Transverse colon (tissue), 4 donors: ENCODE measurements around the gene OR6C70.

ENCODE experiments used
- EP300 ChIP-seq: sonication (generic); formaldehyde crosslinking; IDR thresholded peaks from one replicate; pipeline ENCODE4 v1.6.1; 2017; ENCODE audit warnings: antibody characterized with exemption, low read depth
- POLR2A ChIP-seq: fragments of 450-650 bp; IDR thresholded peaks from one replicate; pipeline ENCODE4 v1.6.1; 2016; ENCODE audit warnings: antibody characterized with exemption, mild to moderate bottlenecking, moderate library complexity
- POLR2AphosphoS5 ChIP-seq, 3 donors: sonication (generic); formaldehyde crosslinking; IDR thresholded peaks; one replicate each; pipeline ENCODE4 v1.6.1; 2016; ENCODE audit warnings: antibody characterized with exemption in 3 of 3
- TF ChIP-seq, protein P1 (sequence below), 5 experiments: fragments of 200-600 bp in 3 of 5; fragments of 450-650 bp in 2 of 5; sonication (generic) in 3 of 5; IDR thresholded peaks; 1 replicate in 2 of 5; 2 replicates in 3 of 5; pipeline ENCODE4 v1.5.1; 2016 to 2017; ENCODE audit warnings: antibody characterized with exemption in 5 of 5, inconsistent platforms in 3 of 5, mild to moderate bottlenecking in 2 of 5, moderate library complexity in 1 of 5

DNA sequence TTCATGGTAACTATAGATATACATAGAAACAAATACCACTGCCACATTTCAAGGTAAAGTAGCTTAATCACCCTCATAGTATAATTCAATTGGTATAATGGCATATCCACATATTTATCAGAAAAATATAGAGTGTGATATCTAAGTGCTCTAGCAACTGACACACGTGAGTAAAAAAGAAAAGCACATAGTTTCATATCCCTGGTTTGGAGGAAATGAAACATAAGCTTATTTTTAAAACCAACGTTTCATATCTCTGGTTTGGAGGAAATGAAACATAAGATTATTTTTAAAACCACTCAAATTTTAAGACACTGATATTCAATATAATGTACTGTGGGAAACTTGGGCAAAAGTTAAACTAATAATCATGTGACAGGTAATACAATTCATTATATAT lies 2.1 kb downstream of the OR6C70 start:
- TF ChIP-seq, protein P1, sequence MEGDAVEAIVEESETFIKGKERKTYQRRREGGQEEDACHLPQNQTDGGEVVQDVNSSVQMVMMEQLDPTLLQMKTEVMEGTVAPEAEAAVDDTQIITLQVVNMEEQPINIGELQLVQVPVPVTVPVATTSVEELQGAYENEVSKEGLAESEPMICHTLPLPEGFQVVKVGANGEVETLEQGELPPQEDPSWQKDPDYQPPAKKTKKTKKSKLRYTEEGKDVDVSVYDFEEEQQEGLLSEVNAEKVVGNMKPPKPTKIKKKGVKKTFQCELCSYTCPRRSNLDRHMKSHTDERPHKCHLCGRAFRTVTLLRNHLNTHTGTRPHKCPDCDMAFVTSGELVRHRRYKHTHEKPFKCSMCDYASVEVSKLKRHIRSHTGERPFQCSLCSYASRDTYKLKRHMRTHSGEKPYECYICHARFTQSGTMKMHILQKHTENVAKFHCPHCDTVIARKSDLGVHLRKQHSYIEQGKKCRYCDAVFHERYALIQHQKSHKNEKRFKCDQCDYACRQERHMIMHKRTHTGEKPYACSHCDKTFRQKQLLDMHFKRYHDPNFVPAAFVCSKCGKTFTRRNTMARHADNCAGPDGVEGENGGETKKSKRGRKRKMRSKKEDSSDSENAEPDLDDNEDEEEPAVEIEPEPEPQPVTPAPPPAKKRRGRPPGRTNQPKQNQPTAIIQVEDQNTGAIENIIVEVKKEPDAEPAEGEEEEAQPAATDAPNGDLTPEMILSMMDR (IDR thresholded peaks at IDR 0.05): no peak
- no peak for TF ChIP-seq POLR2AphosphoS5 (IDR thresholded peaks at IDR 0.05)
- TF ChIP-seq POLR2A: no peak
- TF ChIP-seq EP300: no peak
